Ovary (tissue), 9 donors: ENCODE results near the gene HDAC6. TPM values are rescaled to one million over a fixed set of nuclear protein-coding genes. Genes with fewer than 3 reads are reported as not detected.

Experiments
- DNase-seq, 5 donors: peaks; one replicate each; pipeline ENCODE4 v3.0.0-alpha.2; 2019 to 2020
- H3K27ac ChIP-seq, 2 donors: fragments of 200-600 bp; one replicate each; pipeline versions ENCODE4 v1.5.1 to v1.8.0; 2019 to 2022
- H3K27me3 ChIP-seq: fragments of 200-600 bp; one replicate; pipeline ENCODE4 v1.8.0; 2022
- H3K36me3 ChIP-seq: fragments of 200-600 bp; sonication (generic); one replicate; pipeline ENCODE4 v1.5.1; 2019
- H3K4me1 ChIP-seq: one replicate; pipeline ENCODE4 v1.8.1; 2013; ENCODE audit warnings: mild to moderate bottlenecking, moderate library complexity; ENCODE audit not compliant: insufficient read depth
- H3K4me3 ChIP-seq: fragments of 200-600 bp; sonication (generic); one replicate; pipeline ENCODE4 v1.5.1; 2017
- H3K9me3 ChIP-seq, 2 donors: fragments of 200-600 bp in 1 of 2; sonication (generic) in 1 of 2; one replicate each; pipeline versions ENCODE4 v1.5.1 to v1.8.1; 2013 to 2019; ENCODE audit warnings: mild to moderate bottlenecking in 1 of 2, moderate library complexity in 1 of 2
- EP300 ChIP-seq: sonication (generic); formaldehyde crosslinking; IDR thresholded peaks from one replicate; pipeline ENCODE4 v1.6.1; 2017; ENCODE audit warnings: antibody characterized with exemption
- POLR2A ChIP-seq: fragments of 450-650 bp; IDR thresholded peaks from one replicate; pipeline ENCODE4 v1.6.1; 2017; ENCODE audit warnings: antibody characterized with exemption, mild to moderate bottlenecking, moderate library complexity
- WGBS, 3 donors: extraction: QIAGEN DNeasy Blood & Tissue Kit in 1 of 3; methylation state at CpG; one replicate each; pipeline versions ENCODE4 v1.1.5 to v1.1.7; 2013 to 2017; 5-methylcytosine and 5-hydroxymethylcytosine counted together
- intact Hi-C, 4 donors: fragments of 100-400 bp; cut with DNase I; formaldehyde crosslinking; loops; one replicate each; pipeline versions ENCODE4 v1.11.0 to v1.15.1; 2022 to 2023
- polyA plus RNA-seq, 2 donors: library from polyadenylated mRNA; stranded (reverse); fragments of 200-250 nt in 1 of 2; fragments of 350-450 nt in 1 of 2; fragmentation: Illumina TruSeq in 1 of 2; extraction: RNeasy Lipid Tissue Mini Kit (QIAGEN cat#74804) in 1 of 2; gene quantifications; one replicate each; pipeline ENCODE4 v1.2.3, GENCODE V29; 2013 to 2014
- total RNA-seq, 7 donors: library from RNA; depleted of rRNA in 2 of 7; stranded (reverse); fragments of >200 nt in 2 of 7; fragmentation: NEBNext Ultra II Directional in 3 of 7; extraction: Animal tissue kit (Norgen Biotek cat#: 25700) in 3 of 7; gene quantifications; one replicate each; pipeline versions ENCODE4 v1.1.0 to v1.2.4, GENCODE V29; 2016 to 2023
- TF ChIP-seq, protein P1 (sequence below), 3 donors: fragments of 450-650 bp in 2 of 3; fragments of 200-600 bp in 1 of 3; IDR thresholded peaks; one replicate each; pipeline versions ENCODE4 v1.5.1 to v1.8.0; 2016 to 2022; ENCODE audit warnings: antibody characterized with exemption in 3 of 3, mild to moderate bottlenecking in 1 of 3
- donor health status: DM: no; HTN: no; CAD: no; lungs with moderate emphysema.
- donor health status: DM: no; HTN: no; CAD: no.
- donor health status: Bipolar disorder and iron deficiency.
- donor health status: DM: yes; HTN: yes; CAD: no.
- donor health status: DM: no; HTN: no; CAD: no.
- donor health status: DM: yes; HTN: yes; CAD: no.

The HDAC6 gene
- total and polyA plus RNA-seq, 9 donors: 49.1 to 115 (median 86.1) TPM

DNA sequence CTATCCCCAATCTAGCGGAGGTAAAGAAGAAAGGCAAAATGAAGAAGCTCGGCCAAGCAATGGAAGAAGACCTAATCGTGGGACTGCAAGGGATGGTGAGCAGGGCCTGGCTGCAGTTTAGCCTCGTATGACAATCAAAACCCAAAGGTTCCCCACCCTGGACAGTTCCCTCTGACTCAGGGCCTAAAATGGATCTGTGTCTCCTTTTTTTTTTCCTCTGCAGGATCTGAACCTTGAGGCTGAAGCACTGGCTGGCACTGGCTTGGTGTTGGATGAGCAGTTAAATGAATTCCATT lies 986 bp downstream of the HDAC6 start:
- no peak overlapping the region for H3K4me3 ChIP-seq
- intact Hi-C loops: no loop called here
- H3K27ac ChIP-seq: peak overlapping the region in 1 of 2 donors; percentile 76
- DNase-seq: no peak
- WGBS, 3 donors: 51 to 60% (median 58%) methylated on average over 4 of the region's 4 CpGs
- no peaks in the 10 kb centered on the region for H3K9me3 ChIP-seq
- no peaks in the 10 kb centered on the region for H3K27me3 ChIP-seq
- peaks cover 2% of the 10 kb centered on the region for H3K4me1 ChIP-seq
- no peaks in the 10 kb centered on the region for H3K36me3 ChIP-seq
- TF ChIP-seq, protein P1, sequence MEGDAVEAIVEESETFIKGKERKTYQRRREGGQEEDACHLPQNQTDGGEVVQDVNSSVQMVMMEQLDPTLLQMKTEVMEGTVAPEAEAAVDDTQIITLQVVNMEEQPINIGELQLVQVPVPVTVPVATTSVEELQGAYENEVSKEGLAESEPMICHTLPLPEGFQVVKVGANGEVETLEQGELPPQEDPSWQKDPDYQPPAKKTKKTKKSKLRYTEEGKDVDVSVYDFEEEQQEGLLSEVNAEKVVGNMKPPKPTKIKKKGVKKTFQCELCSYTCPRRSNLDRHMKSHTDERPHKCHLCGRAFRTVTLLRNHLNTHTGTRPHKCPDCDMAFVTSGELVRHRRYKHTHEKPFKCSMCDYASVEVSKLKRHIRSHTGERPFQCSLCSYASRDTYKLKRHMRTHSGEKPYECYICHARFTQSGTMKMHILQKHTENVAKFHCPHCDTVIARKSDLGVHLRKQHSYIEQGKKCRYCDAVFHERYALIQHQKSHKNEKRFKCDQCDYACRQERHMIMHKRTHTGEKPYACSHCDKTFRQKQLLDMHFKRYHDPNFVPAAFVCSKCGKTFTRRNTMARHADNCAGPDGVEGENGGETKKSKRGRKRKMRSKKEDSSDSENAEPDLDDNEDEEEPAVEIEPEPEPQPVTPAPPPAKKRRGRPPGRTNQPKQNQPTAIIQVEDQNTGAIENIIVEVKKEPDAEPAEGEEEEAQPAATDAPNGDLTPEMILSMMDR (IDR thresholded peaks at IDR 0.05): no peak
- no peak for TF ChIP-seq EP300

DNA sequence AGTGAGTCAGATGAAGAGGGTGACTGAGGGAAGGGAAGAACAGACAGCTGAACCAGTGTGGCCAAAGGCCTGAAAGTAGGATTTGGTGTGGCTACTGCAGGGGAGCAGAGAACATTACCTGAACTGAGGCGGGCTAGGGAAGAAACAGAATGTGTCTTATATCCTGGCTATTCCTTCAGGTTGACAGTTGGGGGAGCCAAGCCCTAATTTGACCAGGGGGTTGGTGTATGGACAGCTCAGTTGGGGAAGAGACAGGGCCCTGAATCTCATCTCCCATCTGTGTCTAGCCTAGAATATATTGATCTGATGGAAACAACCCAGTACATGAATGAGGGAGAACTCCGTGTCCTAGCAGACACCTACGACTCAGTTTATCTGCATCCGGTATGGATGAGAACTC lies 4.2 kb downstream of the HDAC6 start:
- DNase-seq: no peak
- WGBS, 3 donors: 82 to 85% (median 84%) methylated on average over 4 of the region's 4 CpGs
- TF ChIP-seq, protein P1 (IDR thresholded peaks at IDR 0.05): no peak
- no peak for TF ChIP-seq EP300
- TF ChIP-seq POLR2A: no peak
- H3K36me3 ChIP-seq: no peaks in the 10 kb centered on the region
- intact Hi-C loops: no loop called here
- no peak overlapping the region for H3K27ac ChIP-seq
- H3K27me3 ChIP-seq: no peaks in the 10 kb centered on the region
- H3K4me1 ChIP-seq: peaks cover 2% of the 10 kb centered on the region
- H3K9me3 ChIP-seq: no peaks in the 10 kb centered on the region
- no peak overlapping the region for H3K4me3 ChIP-seq

DNA sequence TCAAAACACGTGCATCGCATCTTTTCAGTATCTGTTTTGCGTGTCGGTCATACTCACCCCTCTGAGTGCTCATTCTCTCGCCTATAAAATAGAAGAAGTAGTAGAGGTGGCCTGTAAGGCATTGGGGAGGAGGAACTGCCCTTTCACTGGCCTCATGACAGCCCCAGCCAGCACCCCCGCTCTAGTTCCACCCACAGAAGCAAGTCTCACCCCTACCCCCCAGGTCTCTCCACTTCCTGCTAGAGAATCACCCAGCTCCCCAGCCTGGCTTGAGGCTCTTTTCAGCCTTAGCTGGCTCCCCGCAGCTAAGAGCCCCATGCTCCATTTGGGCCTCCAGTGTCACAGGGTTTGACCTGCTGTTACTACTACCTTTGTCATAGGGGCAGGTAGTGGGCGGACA lies 11.8 kb downstream of the HDAC6 start:
- TF ChIP-seq, protein P1 (IDR thresholded peaks at IDR 0.05): no peak
- TF ChIP-seq EP300: no peak
- TF ChIP-seq POLR2A: no peak
- Histone ChIP-seq H3K36me3 (no peaks in the 10 kb centered on the region), H3K9me3 (no peaks in the 10 kb centered on the region), H3K4me3 (no peak overlapping the region), H3K27ac (no peak overlapping the region), H3K4me1 (no peaks in the 10 kb centered on the region), H3K27me3 (no peaks in the 10 kb centered on the region)
- DNase-seq: no peak
- WGBS, 3 donors: 84 to 88% (median 86%) methylated on average over 8 of the region's 8 CpGs
- intact Hi-C loops: loop anchor here in 1 of 4 donors (2.0 kb wide), 1 partner anchor 75 kb away; no protein-coding TSS in a partner anchor

DNA sequence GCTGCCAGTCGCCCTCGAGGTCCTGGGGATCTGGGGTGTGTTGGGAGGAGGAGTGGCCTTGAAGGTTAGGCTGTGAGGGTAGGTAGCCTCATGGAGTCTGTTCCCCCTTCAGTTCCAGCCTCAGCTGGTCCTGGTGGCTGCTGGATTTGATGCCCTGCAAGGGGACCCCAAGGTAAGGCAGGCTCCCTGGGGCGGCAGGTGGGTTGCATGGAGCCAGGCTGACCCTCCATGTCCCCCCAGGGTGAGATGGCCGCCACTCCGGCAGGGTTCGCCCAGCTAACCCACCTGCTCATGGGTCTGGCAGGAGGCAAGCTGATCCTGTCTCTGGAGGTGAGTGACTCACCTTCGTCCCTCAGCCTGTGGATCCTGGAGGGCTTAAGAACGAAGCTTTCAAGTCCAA lies 12.9 kb downstream of the HDAC6 start:
- no peak overlapping the region for H3K4me3 ChIP-seq
- intact Hi-C loops: no loop called here
- TF ChIP-seq, protein P1 (IDR thresholded peaks at IDR 0.05): no peak
- TF ChIP-seq POLR2A (no peak), EP300 (no peak)
- H3K36me3 ChIP-seq: no peaks in the 10 kb centered on the region
- 86 to 88% (median 87%) methylated on average over 8 of the region's 8 CpGs for WGBS, 3 donors
- DNase-seq: no peak
- H3K27me3 ChIP-seq: no peaks in the 10 kb centered on the region
- H3K27ac ChIP-seq: no peak overlapping the region
- no peaks in the 10 kb centered on the region for H3K4me1 ChIP-seq
- no peaks in the 10 kb centered on the region for H3K9me3 ChIP-seq

DNA sequence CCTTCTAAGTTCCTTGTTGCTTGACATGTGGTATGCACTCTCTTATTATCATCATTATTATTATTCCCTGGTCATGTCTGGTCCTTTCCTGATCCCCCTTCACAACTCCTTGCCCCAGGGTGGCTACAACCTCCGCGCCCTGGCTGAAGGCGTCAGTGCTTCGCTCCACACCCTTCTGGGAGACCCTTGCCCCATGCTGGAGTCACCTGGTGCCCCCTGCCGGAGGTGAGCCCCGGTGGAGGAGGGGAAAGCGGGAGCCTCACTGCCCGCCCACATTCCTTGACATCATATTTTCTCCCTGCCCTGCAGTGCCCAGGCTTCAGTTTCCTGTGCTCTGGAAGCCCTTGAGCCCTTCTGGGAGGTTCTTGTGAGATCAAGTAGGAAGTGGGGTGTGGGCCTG lies 13.4 kb downstream of the HDAC6 start:
- Histone ChIP-seq H3K36me3 (no peaks in the 10 kb centered on the region), H3K4me1 (no peaks in the 10 kb centered on the region), H3K27me3 (no peaks in the 10 kb centered on the region), H3K4me3 (no peak overlapping the region), H3K9me3 (no peaks in the 10 kb centered on the region), H3K27ac (no peak overlapping the region)
- TF ChIP-seq, protein P1 (IDR thresholded peaks at IDR 0.05): no peak
- TF ChIP-seq EP300 (no peak), POLR2A (no peak)
- intact Hi-C loops: no loop called here
- DNase-seq: no peak
- WGBS, 3 donors: 81 to 87% (median 86%) methylated on average over 8 of the region's 8 CpGs
